ENCODE measurements around the gene DACT2. TPM values are rescaled to one million over a fixed set of nuclear protein-coding genes. Genes with fewer than 3 reads are reported as not detected.

The DACT2 gene
- total RNA-seq, 6 experiments from 2014 or later, result 0.29 to 0.99 (median 0.86) TPM; not detected in 1

- TF ChIP-seq POLR2A (IDR thresholded peaks at IDR 0.05), result no peak
- TF ChIP-seq CTCF (IDR thresholded peaks at IDR 0.05), result no peak
- WGBS (ENCODE audit: insufficient coverage, low coverage, low lambda C conversion rate, missing lambda C conversion rate), result 40% methylated on average over 1 of the region's 21 CpGs
- DNase-seq, result no peak
- no peak for ATAC-seq
- no peaks in the 10 kb centered on the region for H3K36me3 ChIP-seq
- H3K27me3 ChIP-seq, result no peaks in the 10 kb centered on the region
- H3K4me1 ChIP-seq, result peaks cover 0 to 21% (median 4%) of the 10 kb centered on the region in 4 donors
- intact Hi-C loops (cut with DNase I), result no loop called here
- no peak overlapping the region for H3K27ac ChIP-seq
- no peaks in the 10 kb centered on the region for H3K9me3 ChIP-seq
- H3K4me3 ChIP-seq, result no peak overlapping the region
Measured at GRCh38 chr6:168279403-168279935, 40.1 kb downstream of the DACT2 start.

DNA sequence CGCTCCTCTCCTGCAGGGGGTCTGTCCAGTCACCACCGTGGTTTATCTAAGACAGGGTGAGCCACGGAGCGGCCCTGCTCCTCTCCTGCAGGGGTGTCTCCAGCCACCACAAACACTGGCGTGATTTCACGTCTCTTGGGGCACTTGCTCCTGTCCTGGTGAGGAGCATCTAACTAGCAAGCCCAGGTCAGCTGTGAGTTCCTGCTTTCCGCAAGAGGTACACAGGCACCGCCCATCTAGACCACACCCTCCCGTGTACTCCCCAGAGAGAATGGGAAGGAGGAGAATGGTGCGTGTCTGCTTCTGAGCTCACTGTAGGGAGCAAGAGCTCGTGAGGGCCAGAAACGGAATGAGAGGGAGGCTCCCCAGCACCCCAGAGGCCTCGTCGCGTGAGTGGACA is 40.7 kb downstream of the DACT2 start:
- H3K9me3 ChIP-seq, result no peaks in the 10 kb centered on the region
- H3K27me3 ChIP-seq, result no peaks in the 10 kb centered on the region
- H3K4me1 ChIP-seq, result peaks cover 0 to 25% (median 6%) of the 10 kb centered on the region in 4 donors
- 76% methylated on average over 8 of the region's 15 CpGs for WGBS (ENCODE audit: insufficient coverage, low coverage, low lambda C conversion rate, missing lambda C conversion rate)
- DNase-seq (no peak), ATAC-seq (no peak)
- H3K27ac ChIP-seq, result no peak overlapping the region
- H3K36me3 ChIP-seq, result no peaks in the 10 kb centered on the region
- no peak overlapping the region for H3K4me3 ChIP-seq
- intact Hi-C loops (cut with DNase I), result no loop called here
- TF ChIP-seq CTCF (IDR thresholded peaks at IDR 0.05), result no peak
- TF ChIP-seq POLR2A (IDR thresholded peaks at IDR 0.05), result no peak

DNA sequence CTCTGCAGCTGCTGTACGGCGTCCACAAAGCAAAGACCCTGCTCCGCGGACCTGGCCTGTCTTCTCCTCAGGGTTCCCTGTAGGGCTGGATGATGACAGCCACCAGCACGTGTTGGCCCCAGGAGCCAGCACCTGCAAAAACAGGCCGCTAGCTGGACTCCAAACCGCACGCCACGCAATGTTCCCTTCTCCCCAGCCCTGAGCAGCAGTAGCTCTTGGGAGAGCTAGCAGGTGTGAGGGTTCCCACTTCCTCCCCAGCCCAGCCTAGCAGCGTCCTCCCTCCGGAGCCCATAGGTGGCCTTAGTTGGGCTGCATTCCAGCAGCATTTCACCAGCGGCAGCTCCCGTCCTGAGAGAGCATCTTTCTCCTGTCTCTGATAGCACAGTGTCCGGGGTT is 42.3 kb downstream of the DACT2 start:
- Histone ChIP-seq H3K4me3 (no peak overlapping the region), H3K27me3 (no peaks in the 10 kb centered on the region), H3K36me3 (no peaks in the 10 kb centered on the region), H3K4me1 (peaks cover 0 to 34% (median 10%) of the 10 kb centered on the region in 4 donors), H3K27ac (no peak overlapping the region), H3K9me3 (no peaks in the 10 kb centered on the region)
- intact Hi-C loops (cut with DNase I), result no loop called here
- 75% methylated on average over 3 of the region's 14 CpGs for WGBS (ENCODE audit: insufficient coverage, low coverage, low lambda C conversion rate, missing lambda C conversion rate)
- DNase-seq, result no peak
- TF ChIP-seq POLR2A (IDR thresholded peaks at IDR 0.05), result no peak
- no peak for TF ChIP-seq CTCF (IDR thresholded peaks at IDR 0.05)
- no peak for ATAC-seq

- 91% methylated on average over 14 of the region's 32 CpGs for WGBS (ENCODE audit: insufficient coverage, low coverage, low lambda C conversion rate, missing lambda C conversion rate)
- DNase-seq, result no peak
Measured at GRCh38 chr6:168276576-168277273, 42.9 kb downstream of the DACT2 start.

More at GRCh38 chr6:168276576-168277273, 42.9 kb downstream of the DACT2 start:
- no peak overlapping the region for H3K27ac ChIP-seq
- no peak for ATAC-seq
- H3K9me3 ChIP-seq, result no peaks in the 10 kb centered on the region
- H3K27me3 ChIP-seq, result no peaks in the 10 kb centered on the region
- H3K36me3 ChIP-seq, result no peaks in the 10 kb centered on the region
- intact Hi-C loops (cut with DNase I), result no loop called here
- peaks cover 0 to 38% (median 13%) of the 10 kb centered on the region in 4 donors for H3K4me1 ChIP-seq
- TF ChIP-seq CTCF (IDR thresholded peaks at IDR 0.05) (no peak), POLR2A (IDR thresholded peaks at IDR 0.05) (no peak)
- H3K4me3 ChIP-seq, result no peak overlapping the region

Measured in right lobe of liver (tissue), 6 donors.